SK-N-SH (cell line): ENCODE measurements around the gene ZNF804A. TPM values are rescaled to one million over a fixed set of nuclear protein-coding genes. Genes with fewer than 3 reads are reported as not detected.

Source experiments
- CTCF ChIA-PET: fragments of 300-600, 350-600 bp; formaldehyde crosslinking; extraction: SDS; loops from one replicate; lab custom pipeline; 2021; lab: Yijun Ruan, JAX
- POLR2A ChIA-PET: fragments of 350-600 bp; sonication (Branson Sonifier 250); formaldehyde crosslinking; extraction: SDS; loops from one replicate; lab custom pipeline; 2020; ENCODE audit warnings: antibody characterized with exemption, inconsistent platforms; lab: Yijun Ruan, JAX
- DNase-seq: peaks from one replicate; pipeline ENCODE4 v3.0.0; 2012
- H2AFZ ChIP-seq: fragments of 200-600 bp; sonication (generic); 2 replicates; pipeline ENCODE4 v1.8.1; 2016; ENCODE audit warnings: antibody characterized with exemption, mild to moderate bottlenecking, low read depth
- H3F3A ChIP-seq: fragments of 200-600 bp; sonication (generic); replicated peaks from 2 replicates; pipeline ENCODE3; 2016; ENCODE audit warnings: antibody characterized with exemption, mild to moderate bottlenecking; ENCODE audit not compliant: insufficient read depth
- H3K27ac ChIP-seq, 2 experiments: fragments of 200-500 bp in 1 of 2; fragments of 200-600 bp in 1 of 2; sonication (Bioruptor generic) in 1 of 2; sonication (generic), shearing (Covaris generic) in 1 of 2; 2 replicates each; pipeline versions ENCODE4 v1.5.1 to v1.6.1; 2014 to 2016; ENCODE audit warnings: low read depth in 2 of 2, inconsistent platforms in 1 of 2, low read length in 1 of 2, mild to moderate bottlenecking in 1 of 2, mixed read lengths in 1 of 2
- H3K27me3 ChIP-seq: fragments of 200-600 bp; sonication (generic), shearing (Covaris generic); 2 replicates; pipeline ENCODE4 v1.6.1; 2016; ENCODE audit warnings: mixed run types; ENCODE audit not compliant: insufficient read depth
- H3K36me3 ChIP-seq, 2 experiments: fragments of 200-500 bp in 1 of 2; fragments of 200-600 bp in 1 of 2; sonication (Bioruptor generic) in 1 of 2; sonication (generic) in 1 of 2; replicated peaks in 1 of 2; 2 replicates each; pipeline versions ENCODE3 to v1.5.1; 2014 to 2016; ENCODE audit warnings: low read length in 1 of 2, mild to moderate bottlenecking in 1 of 2; ENCODE audit not compliant: insufficient read depth in 2 of 2, control insufficient read depth in 1 of 2
- H3K4me1 ChIP-seq, 2 experiments: fragments of 200-500 bp in 1 of 2; fragments of 200-600 bp in 1 of 2; sonication (Bioruptor generic) in 1 of 2; sonication (generic), shearing (Covaris generic) in 1 of 2; 2 replicates each; pipeline versions ENCODE4 v1.5.1 to v1.6.1; 2014 to 2016; ENCODE audit warnings: low read depth in 1 of 2, low read length in 1 of 2, mixed run types in 1 of 2; ENCODE audit not compliant: insufficient read depth in 2 of 2, control insufficient read depth in 1 of 2
- H3K4me2 ChIP-seq: fragments of 200-600 bp; sonication (generic), shearing (Covaris generic); 2 replicates; pipeline ENCODE4 v1.6.1; 2017; ENCODE audit warnings: mixed run types
- H3K4me3 ChIP-seq, 2 experiments: fragments of 200-500 bp in 1 of 2; fragments of 200-600 bp in 1 of 2; sonication (Bioruptor generic) in 1 of 2; sonication (generic), shearing (Covaris generic) in 1 of 2; 2 replicates each; pipeline versions ENCODE4 v1.5.1 to v1.8.1; 2014 to 2016; ENCODE audit warnings: low read depth in 2 of 2, inconsistent platforms in 1 of 2, low read length in 1 of 2, mild to moderate bottlenecking in 1 of 2, mixed read lengths in 1 of 2, moderate library complexity in 1 of 2
- H3K79me2 ChIP-seq: fragments of 200-600 bp; sonication (generic); 2 replicates; pipeline ENCODE4 v1.8.1; 2017; ENCODE audit warnings: mild to moderate bottlenecking; ENCODE audit not compliant: insufficient read depth
- H3K9ac ChIP-seq: fragments of 200-600 bp; sonication (generic); 2 replicates; pipeline ENCODE4 v1.6.1; 2017; ENCODE audit warnings: mixed run types
- H3K9me2 ChIP-seq: fragments of 200-600 bp; sonication (generic); 2 replicates; pipeline ENCODE4 v1.6.1; 2017; ENCODE audit warnings: mixed run types
- H3K9me3 ChIP-seq: fragments of 200-600 bp; sonication (generic); 2 replicates; pipeline ENCODE4 v1.6.1; 2017; ENCODE audit warnings: mixed run types, mild to moderate bottlenecking, moderate library complexity
- H4K20me1 ChIP-seq: fragments of 200-600 bp; sonication (generic); 2 replicates; pipeline ENCODE4 v1.6.1; 2017; ENCODE audit warnings: mild to moderate bottlenecking, mixed run types; ENCODE audit not compliant: insufficient read depth
- ELF1 ChIP-seq: IDR thresholded peaks from 2 replicates; pipeline ENCODE4 v1.4.0; 2012
- EP300 ChIP-seq, 2 experiments: IDR thresholded peaks; 2 replicates each; pipeline versions ENCODE4 v1.4.0 to v1.6.1; 2012; ENCODE audit warnings: borderline replicate concordance in 1 of 2, low read depth in 1 of 2, low read length in 1 of 2
- EZH2phosphoT487 ChIP-seq: fragments of 200-600 bp; sonication (generic); IDR thresholded peaks from 2 replicates; pipeline ENCODE4 v1.6.1; 2017; ENCODE audit warnings: low read depth, mixed run types, mild to moderate bottlenecking, antibody characterized with exemption, moderate library complexity, borderline replicate concordance
- FOXJ3 ChIP-seq: sonication (generic); formaldehyde crosslinking; IDR thresholded peaks from 2 replicates; pipeline ENCODE4 v1.5.1; 2020; ENCODE audit warnings: mild to moderate bottlenecking, missing genetic modification reagents
- GABPA ChIP-seq: IDR thresholded peaks from 2 replicates; pipeline ENCODE4 v1.4.0; 2012; ENCODE audit warnings: low read depth, mild to moderate bottlenecking
- GATA2 ChIP-seq: sonication (generic); formaldehyde crosslinking; IDR thresholded peaks from 2 replicates; pipeline ENCODE4 v1.5.0; 2020; ENCODE audit warnings: mild to moderate bottlenecking, missing genetic modification reagents
- MAX ChIP-seq: IDR thresholded peaks from 2 replicates; pipeline ENCODE4 v1.4.0; 2012; ENCODE audit warnings: low read depth
- NRF1 ChIP-seq: IDR thresholded peaks from 2 replicates; pipeline ENCODE4 v1.6.1; 2012; ENCODE audit warnings: low read depth, mild to moderate bottlenecking, low read length
- POLR2AphosphoS5 ChIP-seq: IDR thresholded peaks from 2 replicates; pipeline ENCODE4 v1.6.1; 2012; ENCODE audit warnings: low read depth, low read length
- RAD21 ChIP-seq: IDR thresholded peaks from 2 replicates; pipeline ENCODE4 v1.6.1; 2012; ENCODE audit warnings: mild to moderate bottlenecking, low read length
- RCOR1 ChIP-seq: fragments of 150-350 bp; IDR thresholded peaks from 2 replicates; pipeline ENCODE4 v1.6.1; 2017; ENCODE audit warnings: antibody characterized with exemption, low read length
- REST ChIP-seq: IDR thresholded peaks from 2 replicates; pipeline ENCODE4 v1.6.1; 2012; ENCODE audit warnings: mild to moderate bottlenecking, low read depth, low read length, moderate library complexity
- RXRA ChIP-seq: IDR thresholded peaks from 2 replicates; pipeline ENCODE4 v1.4.0; 2012; ENCODE audit warnings: low read depth, mild to moderate bottlenecking, borderline replicate concordance
- SMC3 ChIP-seq: IDR thresholded peaks from 2 replicates; pipeline ENCODE4 v1.6.1; 2012; ENCODE audit warnings: low read depth, low read length, improper control_type of control experiment
- TEAD4 ChIP-seq: IDR thresholded peaks from 2 replicates; pipeline ENCODE4 v1.4.0; 2012; ENCODE audit warnings: mild to moderate bottlenecking, borderline replicate concordance; ENCODE audit not compliant: insufficient read depth
- USF1 ChIP-seq: IDR thresholded peaks from 2 replicates; pipeline ENCODE4 v1.4.0; 2012; ENCODE audit warnings: low read depth, borderline replicate concordance
- YY1 ChIP-seq: IDR thresholded peaks from 2 replicates; pipeline ENCODE4 v1.4.0; 2012; ENCODE audit warnings: low read depth, mild to moderate bottlenecking
- WGBS: methylation state at CpG from one replicate; pipeline ENCODE4 v1.1.6; 2017; ENCODE audit warnings: low lambda C conversion rate; 5-methylcytosine and 5-hydroxymethylcytosine counted together
- polyA plus RNA-seq, 3 experiments: library from polyadenylated mRNA; depleted of rRNA; stranded (reverse); fragments of >200 nt; gene quantifications; 2 replicates each; pipeline ENCODE4 v1.2.3, GENCODE V29; 2012

Gene ZNF804A
- polyA plus RNA-seq, 1 of the 3 experiments (the other 2 are of a cell fraction) = 0.02 TPM

DNA sequence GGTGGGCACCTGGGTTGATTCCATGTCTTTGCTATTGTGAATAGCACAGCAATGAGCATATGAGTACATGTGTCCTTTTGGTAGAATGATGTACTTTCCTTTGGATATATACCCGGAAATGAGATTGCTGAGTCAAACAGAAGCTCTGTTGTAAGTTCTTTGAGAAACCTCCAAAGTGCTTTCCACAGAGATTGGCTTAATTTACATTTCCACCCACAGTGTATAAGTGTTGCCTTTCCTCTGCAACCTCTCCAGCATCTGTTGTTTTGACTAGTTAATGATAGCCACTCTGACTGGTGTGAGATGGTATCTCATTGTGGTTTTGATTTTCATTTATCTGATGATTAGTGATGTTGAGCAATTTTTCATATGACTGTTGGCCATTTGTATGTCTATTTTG is 194.8 kb downstream of the ZNF804A start (continued):
- TF ChIP-seq GABPA (no peak), EP300 (IDR thresholded peaks at IDR 0.05; ENCODE audit: borderline replicate concordance in 1 of 2, low read depth in 1 of 2, low read length in 1 of 2) (no peak), NRF1 (no peak), RXRA (no peak), RAD21 (no peak)
- TF ChIP-seq, all 33 proteins: peak for 0

GRCh38 chr2:184799379-184799778 is 201.1 kb downstream of the ZNF804A start:
- H3K27ac ChIP-seq = no peak overlapping the region
- no peak for DNase-seq
- H3K9me3 ChIP-seq = no peaks in the 10 kb centered on the region
- no peaks in the 10 kb centered on the region for H4K20me1 ChIP-seq
- no peaks in the 10 kb centered on the region for H3F3A ChIP-seq
- H3K4me2 ChIP-seq = no peak overlapping the region
- POLR2A ChIA-PET = no interaction called here
- H3K36me3 ChIP-seq = no peaks in the 10 kb centered on the region
- H3K4me3 ChIP-seq = no peak overlapping the region
- no peak overlapping the region for H3K9ac ChIP-seq
- no peak overlapping the region for H2AFZ ChIP-seq
- H3K27me3 ChIP-seq = no peaks in the 10 kb centered on the region
- CTCF ChIA-PET = no interaction called here
- no peaks in the 10 kb centered on the region for H3K9me2 ChIP-seq
- 55% methylated on average over 4 of the region's 4 CpGs for whole genome bisulfite sequencing
- no peaks in the 10 kb centered on the region for H3K4me1 ChIP-seq
- H3K79me2 ChIP-seq = no peaks in the 10 kb centered on the region
- TF ChIP-seq USF1 (no peak), YY1 (no peak), RXRA (no peak), ELF1 (no peak), RAD21 (no peak), POLR2AphosphoS5 (no peak), REST (no peak), MAX (no peak), TEAD4 (no peak), EZH2phosphoT487 (no peak), FOXJ3 (no peak), RCOR1 (no peak), GABPA (no peak), GATA2 (no peak), NRF1 (no peak), SMC3 (no peak)
